Heart left ventricle (tissue), 13 donors: Measurements from ENCODE around the gene DDR2.

Experiments used
- POLR2A ChIP-seq, 2 donors: fragments of 450-650 bp; IDR thresholded peaks; one replicate each; pipeline ENCODE4 v1.6.1; 2017; ENCODE audit warnings: antibody characterized with exemption in 2 of 2, mild to moderate bottlenecking in 2 of 2, moderate library complexity in 2 of 2
- TF ChIP-seq, protein P1 (sequence below), 12 donors: fragments of 200-600 bp; sonication (generic) in 4 of 12; IDR thresholded peaks; one replicate each; pipeline versions ENCODE4 v1.5.0 to v1.8.0; 2018 to 2022; ENCODE audit warnings: antibody characterized with exemption in 12 of 12, mild to moderate bottlenecking in 5 of 12
- donor health status: ischemic (EF 13 %, LVEDD 7.1; RV severe dilation, severe dysfunction).
- donor health status: DM: no; HTN: yes; CAD: no.
- donor health status: DM: no; HTN: no; CAD: no.
- donor health status: ischemic (EF 25% LVEDD 6.9; RV normal size, moderate dysfunction).
- donor health status: ischemic (EF 25% LVEDD 5.7; RV mildly dilated, moderate dysfunction).
- donor health status: ischemic (EF 35%, LVEDD 5.7; RV mildly dilated, moderate dysfunction).
- donor health status: nonischemic (EF 11% LVEDD 7.7; RV severe dilation, severe dysfunction).
- donor health status: DM: yes; HTN: yes; CAD: no.
- donor health status: PGD.
- donor health status: ischemic (EF 29% LVEDD 5.4; RV normal size, mild dysfunction).
- donor health status: nonischemic (EF 23%, LVEDD 6.1; RV moderate dilation, normal function).

DNA sequence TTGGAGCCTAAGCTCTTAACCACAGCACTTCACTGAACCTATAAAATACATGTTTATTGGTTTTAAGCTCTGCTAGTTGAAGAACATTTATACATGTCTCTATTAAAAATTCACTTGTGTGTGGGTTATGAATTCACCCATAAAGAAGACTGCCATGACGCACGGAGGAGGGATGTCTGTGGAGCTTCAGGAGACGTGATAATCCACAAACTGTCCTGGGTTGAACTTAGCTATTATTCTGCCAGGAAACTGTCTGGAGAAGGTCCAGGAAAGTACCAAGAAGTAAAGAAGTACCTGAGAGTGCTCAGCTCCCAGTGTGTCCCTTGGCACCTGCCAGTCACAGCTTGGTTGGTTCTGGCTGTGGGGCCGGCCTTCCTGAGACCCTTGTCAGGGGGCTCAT is 56.3 kb downstream of the DDR2 start:
- TF ChIP-seq, protein P1, sequence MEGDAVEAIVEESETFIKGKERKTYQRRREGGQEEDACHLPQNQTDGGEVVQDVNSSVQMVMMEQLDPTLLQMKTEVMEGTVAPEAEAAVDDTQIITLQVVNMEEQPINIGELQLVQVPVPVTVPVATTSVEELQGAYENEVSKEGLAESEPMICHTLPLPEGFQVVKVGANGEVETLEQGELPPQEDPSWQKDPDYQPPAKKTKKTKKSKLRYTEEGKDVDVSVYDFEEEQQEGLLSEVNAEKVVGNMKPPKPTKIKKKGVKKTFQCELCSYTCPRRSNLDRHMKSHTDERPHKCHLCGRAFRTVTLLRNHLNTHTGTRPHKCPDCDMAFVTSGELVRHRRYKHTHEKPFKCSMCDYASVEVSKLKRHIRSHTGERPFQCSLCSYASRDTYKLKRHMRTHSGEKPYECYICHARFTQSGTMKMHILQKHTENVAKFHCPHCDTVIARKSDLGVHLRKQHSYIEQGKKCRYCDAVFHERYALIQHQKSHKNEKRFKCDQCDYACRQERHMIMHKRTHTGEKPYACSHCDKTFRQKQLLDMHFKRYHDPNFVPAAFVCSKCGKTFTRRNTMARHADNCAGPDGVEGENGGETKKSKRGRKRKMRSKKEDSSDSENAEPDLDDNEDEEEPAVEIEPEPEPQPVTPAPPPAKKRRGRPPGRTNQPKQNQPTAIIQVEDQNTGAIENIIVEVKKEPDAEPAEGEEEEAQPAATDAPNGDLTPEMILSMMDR (IDR thresholded peaks at IDR 0.05): no peak
- TF ChIP-seq POLR2A (IDR thresholded peaks at IDR 0.05): no peak
